HG02870 (cell line): ENCODE data around the gene GPR45.
"Not testable (repeated sequence)": the region's sequence is repeated elsewhere in the genome, so short reads cannot be mapped to it uniquely, and the experiment has no call there.

Experiments
- ATAC-seq: cut with Tn5 transposase; IDR thresholded peaks from one replicate; pipeline ENCODE4 v1.9.1; 2021; ENCODE audit warnings: mild to moderate bottlenecking, moderate library complexity; ENCODE audit not compliant: unreplicated experiment

Gene GPR45, protein sequence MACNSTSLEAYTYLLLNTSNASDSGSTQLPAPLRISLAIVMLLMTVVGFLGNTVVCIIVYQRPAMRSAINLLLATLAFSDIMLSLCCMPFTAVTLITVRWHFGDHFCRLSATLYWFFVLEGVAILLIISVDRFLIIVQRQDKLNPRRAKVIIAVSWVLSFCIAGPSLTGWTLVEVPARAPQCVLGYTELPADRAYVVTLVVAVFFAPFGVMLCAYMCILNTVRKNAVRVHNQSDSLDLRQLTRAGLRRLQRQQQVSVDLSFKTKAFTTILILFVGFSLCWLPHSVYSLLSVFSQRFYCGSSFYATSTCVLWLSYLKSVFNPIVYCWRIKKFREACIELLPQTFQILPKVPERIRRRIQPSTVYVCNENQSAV

DNA sequence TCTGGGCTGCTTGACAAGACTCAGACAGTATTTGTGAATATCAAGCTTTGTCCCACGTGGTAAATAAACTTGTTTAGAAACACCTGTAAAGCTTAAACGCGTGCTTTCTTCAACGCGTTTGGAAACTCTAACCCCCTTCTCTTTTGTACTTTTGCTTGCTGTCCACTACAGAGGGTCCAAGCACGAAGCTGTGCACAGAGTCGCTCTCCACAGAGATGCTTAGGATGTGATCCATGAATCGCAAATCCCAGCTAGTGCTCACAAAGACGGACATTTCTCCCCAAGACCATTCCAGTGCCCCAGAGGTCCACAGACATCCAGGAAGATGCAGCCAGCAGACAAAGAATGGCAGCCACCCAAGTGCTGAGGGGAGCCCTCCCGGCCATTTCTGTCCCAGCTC lies at the start of gene GPR45:
Gene GPR45 (plus strand): TSS at position 301 of the 400 bp plus-strand sequence. CDS start 116 bp downstream, outside the sequence.
- ATAC-seq = no peak

DNA sequence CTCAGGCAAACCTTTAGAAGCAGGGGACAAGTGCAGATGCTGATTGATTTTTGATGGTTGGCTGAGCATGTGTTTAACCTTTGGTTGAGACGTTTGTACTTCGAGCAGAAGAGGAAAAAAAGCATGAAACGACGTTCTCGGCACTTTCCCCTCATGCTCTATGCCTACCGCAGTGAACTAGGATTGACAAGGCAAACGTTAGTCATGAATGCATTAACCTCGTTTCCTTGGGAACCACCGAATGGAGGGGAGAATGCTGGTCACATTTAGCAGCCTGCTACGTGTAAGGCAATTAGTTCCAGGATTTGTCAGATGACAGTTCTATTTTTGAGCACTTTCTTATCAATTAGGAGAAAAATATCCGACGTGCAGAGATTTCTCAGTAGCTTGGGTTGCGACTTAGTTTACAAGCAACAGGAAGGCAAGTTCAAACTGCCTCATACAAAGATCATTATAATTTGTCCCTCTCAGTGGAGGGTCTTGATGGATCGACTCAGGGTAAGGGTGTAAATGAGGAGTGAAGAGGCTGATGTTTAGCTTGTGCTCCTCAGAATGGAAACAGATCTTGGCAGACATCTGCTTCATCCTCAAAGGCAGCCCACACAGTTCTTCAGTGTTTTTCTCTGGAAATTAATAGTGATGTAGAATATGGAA lies 47.4 kb upstream of the GPR45 start:
- ATAC-seq = no peak

DNA sequence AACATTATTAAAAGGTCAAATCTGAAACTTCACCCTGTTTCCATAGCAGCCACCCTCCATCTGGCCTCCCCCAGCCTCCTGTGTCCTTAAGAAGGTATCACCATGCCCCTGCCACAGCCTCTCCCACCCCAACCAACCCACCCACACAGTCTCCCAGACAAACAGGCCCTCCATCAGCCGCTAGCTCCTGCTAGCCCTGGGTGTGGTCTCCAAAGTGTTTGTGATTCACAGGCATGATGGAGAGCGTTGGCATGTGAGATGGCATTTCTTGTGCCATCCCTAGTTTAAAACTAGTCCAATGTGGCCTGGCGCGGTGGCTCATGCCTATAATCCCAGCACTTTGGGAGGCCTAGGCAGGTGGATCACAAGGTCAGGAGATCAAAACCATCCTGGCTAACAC lies 44.9 kb upstream of the GPR45 start:
- no peak for ATAC-seq

DNA sequence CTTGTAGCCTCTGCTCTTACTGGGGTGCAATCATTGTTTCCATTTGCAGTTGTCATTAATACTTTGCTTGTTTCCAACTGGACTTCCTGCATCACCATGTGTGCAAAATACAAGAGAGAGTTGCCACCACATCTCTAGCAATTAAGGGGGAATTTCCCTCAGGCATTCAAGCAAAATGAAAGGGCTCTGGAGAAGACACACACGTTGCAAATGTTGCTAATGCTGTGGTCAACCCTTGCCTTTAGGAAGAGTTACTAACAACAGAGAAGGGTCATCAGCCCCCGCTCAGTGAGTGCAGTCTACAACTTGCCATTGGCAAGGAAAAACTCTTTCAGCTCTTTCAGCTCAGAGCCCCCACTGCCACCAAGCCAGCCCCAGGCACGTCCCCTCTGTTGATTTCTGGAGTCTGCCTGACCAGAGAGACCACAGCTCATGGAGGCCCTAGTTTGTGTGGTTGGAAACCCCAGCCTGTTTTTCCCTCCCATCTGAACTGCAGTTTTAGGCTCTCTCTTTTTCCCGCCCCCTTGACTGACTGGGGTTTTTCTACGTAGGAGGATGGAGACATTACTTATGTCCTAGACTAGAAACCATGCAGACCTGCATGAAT lies 25.9 kb upstream of the GPR45 start:
- ATAC-seq = peak; percentile 54

DNA sequence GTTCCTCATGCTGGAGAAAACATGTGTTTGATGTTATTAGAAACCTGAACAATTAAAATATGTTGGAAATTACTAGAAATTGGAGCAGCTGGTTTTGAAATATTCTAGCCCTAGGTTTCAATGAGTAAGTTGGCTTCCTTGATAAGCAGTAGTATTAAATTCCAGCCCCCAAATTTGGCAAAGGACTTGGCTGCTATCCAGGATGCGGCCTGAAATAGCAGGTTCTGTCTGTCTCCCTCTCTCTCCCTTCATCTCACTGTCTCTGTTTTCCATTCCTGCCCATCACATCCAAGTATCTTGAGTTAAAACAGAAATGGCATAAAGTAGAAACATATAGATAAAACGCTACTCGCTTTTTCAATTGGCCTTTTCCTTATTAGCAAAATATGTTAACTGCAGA lies 20.9 kb upstream of the GPR45 start:
- no peak for ATAC-seq

DNA sequence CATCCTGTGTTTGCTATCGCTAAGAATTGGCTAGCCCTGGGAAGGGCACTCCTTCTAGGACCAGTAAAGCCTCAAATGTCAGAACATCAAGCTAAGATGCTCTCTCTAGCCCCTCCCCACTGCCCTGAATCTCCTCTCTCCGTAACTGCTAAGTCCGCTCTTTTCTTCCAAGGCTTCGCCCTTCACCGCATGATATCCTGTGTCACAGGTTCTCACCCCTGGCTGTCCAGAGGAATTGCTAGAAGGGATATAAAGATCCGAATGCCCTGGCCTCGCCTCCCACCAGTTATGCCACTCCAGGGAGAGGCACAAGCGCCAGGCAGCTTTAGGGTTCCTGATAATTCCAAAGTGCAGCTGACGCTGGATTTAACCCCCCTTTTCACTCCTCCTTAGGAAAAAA lies 17.1 kb upstream of the GPR45 start:
- no peak for ATAC-seq

DNA sequence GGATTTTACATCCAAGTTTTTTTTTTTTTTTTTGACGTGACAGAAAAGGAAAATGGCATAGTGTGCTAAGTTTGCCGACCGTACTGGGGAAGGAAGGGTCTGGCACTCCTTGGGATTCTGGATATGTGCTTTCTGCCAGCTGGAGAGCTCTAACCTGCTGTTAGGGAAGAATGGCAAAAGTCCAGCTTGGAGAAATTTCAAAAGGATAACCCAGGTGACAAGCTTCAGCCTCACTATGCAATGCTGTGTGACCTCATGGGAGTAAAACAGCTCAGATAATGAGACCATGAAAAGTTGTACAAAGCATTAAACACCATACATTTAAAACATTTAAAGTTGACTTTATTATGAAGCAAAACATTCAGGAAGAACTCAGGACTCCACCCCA lies 10.3 kb upstream of the GPR45 start:
- no peak for ATAC-seq

DNA sequence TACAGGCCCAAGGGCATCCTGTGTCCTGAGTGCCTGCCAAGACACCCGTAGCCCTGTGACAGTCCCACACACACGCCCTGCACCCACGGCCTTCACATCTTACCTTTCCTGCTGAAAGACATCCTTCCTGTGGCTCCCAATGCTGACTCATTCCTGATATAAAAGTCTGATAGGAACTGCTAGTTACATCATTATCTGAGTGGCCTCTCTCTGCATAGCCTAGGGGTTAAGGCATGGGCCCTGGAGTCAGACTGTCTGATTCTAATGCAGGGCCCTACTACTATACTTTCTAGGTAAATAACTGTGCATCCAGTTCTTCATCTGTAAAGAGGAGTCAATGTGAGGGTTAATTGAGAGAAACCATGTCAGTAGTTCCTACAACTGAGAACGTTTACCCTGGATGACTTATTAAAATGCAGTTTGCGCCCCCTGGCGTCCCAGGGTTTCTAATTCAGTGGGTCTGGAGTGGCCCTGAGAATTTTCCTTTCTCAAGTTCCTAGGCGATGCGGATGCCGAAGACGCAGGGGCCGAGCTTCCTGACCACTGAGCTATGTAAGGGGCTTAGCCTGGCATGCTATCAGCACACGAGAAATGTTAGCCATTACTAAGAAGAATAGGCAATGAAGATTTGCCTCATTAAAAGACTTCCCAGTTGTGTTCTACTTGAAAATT lies 6.0 kb upstream of the GPR45 start:
- peak; percentile 69 for ATAC-seq

DNA sequence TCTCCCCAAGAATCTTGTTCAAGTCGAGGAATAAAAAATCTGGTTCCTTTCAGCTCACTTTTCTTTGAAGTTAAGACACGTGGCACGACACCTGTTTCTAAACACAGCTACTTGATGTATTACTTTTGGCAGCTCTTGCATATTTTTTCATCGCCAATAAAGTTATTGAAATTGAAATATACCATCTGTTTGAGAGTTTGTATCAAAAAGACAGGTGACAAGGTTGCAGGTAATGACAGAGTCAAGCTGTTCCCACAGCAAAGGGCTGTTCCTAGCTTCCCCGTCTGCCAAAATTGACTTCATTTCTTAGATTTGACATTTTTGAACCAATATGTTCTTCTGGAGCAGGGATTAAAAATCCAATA lies 5.5 kb upstream of the GPR45 start:
- ATAC-seq = no peak

DNA sequence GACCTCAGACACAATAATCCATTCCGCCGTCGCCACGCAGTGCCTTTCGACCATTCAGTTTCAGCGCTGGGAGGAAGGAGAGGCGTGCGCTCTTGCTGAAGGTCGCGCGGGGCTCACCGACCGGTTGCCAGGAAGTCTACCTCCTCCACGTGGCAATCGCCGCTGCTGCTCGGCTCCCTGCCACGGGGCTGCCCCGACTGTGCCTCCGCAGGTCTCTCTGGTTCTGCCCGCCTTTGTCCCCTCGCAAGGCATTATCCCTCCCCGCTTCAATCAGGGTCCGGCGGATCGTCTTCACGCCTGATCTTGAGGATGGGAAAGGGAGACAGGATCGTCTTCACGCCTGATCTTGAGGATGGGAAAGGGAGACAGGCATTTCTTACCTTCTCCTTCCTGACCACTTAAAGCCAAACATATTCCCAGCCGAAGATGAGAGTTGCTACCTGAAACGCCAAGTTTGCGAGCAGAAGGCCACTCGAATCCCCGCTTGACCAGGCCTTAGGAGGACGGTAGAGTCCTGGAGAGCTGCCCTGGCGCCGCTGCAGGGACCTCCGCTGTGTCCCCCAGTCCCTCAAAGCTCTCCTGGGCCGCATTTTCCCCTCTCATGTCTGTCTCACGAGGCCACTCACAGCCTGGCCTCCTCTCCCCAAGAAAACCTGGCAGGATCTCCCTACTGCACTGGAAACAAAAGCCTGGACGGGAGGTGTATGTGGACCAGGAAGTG lies 4.3 kb upstream of the GPR45 start:
- ATAC-seq = no peak

DNA sequence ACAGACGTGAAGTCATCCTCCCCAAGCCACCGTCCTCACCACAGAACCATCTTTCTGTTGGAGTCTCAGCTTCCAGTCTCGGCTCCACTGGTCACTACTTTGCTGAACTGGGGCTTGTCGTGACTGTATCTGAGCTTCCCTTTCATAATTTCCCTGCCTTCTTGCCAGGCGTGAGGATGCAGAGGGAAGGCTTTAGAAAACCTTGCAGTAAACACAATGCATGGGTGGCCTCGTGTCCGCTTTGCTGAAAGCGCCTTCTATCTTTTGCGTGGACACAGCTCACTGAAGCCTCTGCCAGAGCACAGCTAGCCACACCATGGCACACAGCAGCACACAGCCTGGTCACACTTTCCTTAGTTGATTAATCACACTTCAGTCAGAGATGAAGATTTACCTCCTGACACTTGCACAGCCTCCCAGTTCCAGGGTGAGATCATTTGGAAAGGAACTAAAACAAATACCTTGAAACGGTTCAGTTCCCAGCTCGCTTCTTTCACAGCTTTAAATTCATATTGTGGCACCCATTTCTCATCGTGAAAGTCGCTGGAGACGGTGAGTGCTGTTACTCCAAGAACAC lies 2.8 kb upstream of the GPR45 start:
- no peak for ATAC-seq

DNA sequence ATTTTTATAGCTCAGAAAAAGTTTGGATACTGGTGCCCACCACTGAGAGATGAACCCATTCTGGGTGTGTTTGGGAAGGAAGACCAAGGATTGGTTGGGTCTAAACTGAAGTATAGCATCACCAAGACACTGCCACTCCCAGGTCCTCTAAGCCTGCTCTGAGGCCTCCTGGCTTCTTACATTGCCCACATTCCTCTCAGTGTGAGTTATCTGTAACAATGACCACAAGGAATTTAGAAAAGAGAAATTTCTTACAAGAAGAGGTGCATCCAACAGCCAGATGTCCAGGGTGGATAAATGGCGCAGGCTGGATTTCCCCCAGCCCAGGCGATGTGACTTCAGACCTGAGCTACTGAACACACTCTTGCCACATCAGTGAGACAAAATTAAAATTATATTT lies 1.6 kb upstream of the GPR45 start:
- ATAC-seq = no peak

DNA sequence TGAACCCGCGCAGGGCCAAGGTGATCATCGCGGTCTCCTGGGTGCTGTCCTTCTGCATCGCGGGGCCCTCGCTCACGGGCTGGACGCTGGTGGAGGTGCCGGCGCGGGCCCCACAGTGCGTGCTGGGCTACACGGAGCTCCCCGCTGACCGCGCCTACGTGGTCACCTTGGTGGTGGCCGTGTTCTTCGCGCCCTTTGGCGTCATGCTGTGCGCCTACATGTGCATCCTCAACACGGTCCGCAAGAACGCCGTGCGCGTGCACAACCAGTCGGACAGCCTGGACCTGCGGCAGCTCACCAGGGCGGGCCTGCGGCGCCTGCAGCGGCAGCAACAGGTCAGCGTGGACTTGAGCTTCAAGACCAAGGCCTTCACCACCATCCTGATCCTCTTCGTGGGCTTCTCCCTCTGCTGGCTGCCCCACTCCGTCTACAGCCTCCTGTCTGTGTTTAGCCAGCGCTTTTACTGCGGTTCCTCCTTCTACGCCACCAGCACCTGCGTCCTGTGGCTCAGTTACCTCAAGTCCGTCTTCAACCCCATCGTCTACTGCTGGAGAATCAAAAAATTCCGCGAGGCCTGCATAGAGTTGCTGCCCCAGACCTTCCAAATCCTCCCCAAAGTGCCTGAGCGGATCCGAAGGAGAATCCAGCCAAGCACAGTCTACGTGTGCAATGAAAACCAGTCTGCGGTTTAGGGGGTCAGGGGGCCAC lies 897 bp downstream of the GPR45 start:
- no peak for ATAC-seq

DNA sequence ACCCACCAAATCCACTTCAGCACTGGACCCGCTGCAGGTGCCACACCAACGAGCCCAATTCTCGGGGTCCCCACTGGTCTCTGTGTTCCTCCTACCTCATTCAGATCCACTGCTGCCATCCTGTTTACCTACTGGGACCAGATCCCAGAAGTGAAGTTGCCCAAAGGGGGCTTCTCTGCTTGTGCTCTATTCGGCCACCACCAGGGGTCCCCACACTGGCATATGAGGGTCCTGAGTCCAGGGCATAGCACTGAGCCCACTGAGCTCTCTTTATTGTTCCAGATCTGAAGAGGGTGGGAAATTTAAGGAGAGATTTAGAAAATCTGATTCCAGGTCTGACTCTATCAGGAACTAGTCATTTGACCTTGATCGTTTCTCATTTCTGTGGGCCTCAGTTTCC lies 2.4 kb downstream of the GPR45 start:
- no peak for ATAC-seq

DNA sequence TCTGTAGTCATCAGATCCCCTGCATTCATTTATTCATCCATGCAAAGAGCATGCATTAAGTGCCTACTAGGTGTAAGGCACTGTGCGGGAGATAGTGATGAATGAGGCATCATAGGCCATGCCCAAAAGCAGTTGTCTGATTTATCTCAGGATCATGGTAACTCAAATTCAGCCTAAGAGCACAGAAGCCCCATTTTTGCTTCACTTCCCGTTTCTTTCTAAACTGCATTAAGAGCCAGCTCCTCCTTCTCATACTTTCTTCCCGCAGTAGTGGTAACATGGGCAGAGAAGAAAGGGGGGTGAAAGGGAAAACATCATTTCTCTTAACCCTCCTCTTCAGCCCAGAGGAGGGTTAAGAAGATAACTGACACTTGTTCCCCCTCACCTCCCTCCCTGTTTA lies 2.9 kb downstream of the GPR45 start:
- peak; percentile 50 for ATAC-seq

DNA sequence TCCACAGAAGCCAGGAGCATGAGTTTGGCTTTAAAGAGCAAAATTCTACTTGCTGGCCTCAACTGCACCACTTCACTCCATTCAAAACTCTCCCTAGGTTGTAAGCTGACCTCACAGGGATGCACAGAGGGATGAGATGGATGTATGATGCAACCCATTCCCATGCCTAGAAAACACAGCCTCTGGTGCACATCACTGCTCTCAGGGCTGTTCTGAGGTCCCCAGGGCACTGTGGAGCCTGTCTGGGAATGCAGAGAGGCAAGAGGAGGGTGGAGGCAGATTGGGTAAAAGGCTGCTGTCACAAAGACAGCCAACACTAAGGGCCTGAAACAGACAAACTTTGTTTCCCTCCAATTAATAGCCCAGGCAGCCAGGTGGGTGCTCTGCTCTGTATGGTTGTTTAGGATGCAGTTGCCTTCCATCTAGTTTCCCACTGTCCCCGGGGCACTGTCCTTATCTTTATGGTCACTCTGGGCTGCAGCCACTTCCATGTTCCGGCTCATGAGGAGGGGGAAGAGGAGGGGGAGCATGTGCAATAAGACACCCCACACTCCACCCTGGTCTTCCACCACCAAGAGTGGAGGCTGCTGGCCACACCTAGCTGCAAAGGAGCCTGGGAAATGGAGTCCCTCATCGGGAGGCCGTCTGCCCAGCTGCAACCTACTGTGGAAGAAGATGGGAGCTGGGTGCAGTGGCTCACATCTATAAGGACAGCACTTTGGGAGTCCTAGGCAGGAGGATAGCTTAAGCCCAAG lies 7.0 kb downstream of the GPR45 start:
- ATAC-seq = no peak

DNA sequence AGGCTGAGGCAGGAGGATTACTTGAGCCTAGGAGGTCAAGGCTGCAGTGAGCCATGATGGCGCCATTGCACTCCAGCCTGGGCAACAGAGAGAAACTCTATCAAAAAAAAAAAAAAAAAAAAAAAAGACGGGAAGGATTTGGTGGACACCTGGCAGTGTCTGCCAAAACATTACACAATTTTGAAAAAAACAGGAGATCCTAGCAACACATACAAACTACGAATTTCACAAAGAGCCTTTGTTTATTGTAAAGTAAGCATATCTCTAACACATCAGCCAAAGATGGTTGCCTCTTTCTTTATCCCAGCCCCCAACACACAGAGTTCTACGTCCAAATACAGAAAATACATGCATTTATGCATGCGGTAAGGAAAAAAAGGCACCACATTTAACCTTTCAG lies 7.6 kb downstream of the GPR45 start:
- ATAC-seq = no peak

DNA sequence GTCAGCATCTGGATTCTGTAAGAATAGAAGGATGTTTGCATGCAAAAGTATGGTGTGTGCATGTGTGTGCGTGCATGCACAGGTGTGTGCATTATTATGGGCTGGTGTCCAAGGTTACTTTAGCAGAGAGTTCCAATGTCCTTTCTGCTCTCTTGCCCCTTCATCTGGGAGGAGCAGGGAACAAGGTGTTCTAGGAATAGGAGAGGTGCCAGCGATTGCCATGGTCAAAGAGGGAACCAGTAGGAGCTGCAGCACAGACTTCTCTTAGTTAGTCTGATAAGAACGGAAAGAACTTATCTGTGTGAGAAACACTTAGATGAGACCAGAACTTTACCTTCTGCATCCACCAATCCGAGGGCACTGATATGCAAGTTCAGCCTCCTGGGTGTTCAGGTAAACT lies 8.3 kb downstream of the GPR45 start:
- no peak for ATAC-seq

DNA sequence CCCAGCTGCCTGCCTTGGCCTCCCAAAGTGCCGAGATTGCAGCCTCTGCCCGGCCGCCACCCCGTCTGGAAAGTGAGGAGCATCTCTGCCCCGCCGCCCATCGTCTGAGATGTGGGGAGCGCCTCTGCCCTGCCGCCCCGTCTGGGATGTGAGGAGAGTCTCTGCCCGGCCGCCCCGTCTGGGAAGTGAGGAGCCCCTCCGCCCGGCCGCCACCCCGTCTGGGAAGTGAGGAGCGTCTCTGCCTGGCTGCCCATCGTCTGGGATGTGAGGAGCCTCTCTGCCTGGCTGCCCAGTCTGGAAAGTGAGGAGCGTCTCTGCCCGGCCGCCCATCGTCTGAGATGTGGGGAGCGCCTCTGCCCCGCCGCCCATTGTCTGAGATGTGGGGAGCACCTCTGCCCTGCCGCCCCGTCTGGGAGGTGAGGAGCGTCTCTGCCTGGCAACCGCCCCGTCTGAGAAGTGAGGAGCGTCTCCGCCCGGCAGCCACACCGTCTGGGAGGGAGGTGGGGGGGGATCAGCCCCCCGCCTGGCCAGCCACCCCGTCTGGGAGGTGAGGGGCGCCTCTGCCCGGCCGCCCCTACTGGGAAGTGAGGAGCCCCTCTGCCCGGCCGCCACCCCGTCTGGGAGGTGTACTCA lies 9.6 kb downstream of the GPR45 start:
- ATAC-seq = not testable (repeated sequence)
